Esophagus squamous epithelium (tissue), 5 donors: ENCODE results near the gene CD180. TPM values are rescaled to one million over a fixed set of nuclear protein-coding genes. Genes with fewer than 3 reads are reported as not detected.

ENCODE experiments used
- DNase-seq: peaks from one replicate; lab custom pipeline; 2025; lab: John Stamatoyannopoulos, UW
- H3K27ac ChIP-seq, 4 donors: fragments of 200-600 bp; sonication (generic); one replicate each; pipeline ENCODE4 v1.5.1; 2016 to 2019; ENCODE audit warnings: mild to moderate bottlenecking in 1 of 4
- H3K27me3 ChIP-seq, 4 donors: fragments of 200-600 bp; sonication (generic); 1 replicate in 3 of 4; 2 replicates in 1 of 4; pipeline versions ENCODE4 v1.5.1 to v1.6.0; 2017 to 2021; ENCODE audit warnings: antibody characterized with exemption in 1 of 4
- H3K36me3 ChIP-seq, 3 donors: fragments of 200-600 bp; sonication (generic); one replicate each; pipeline ENCODE4 v1.5.1; 2016 to 2019
- H3K4me1 ChIP-seq, 3 donors: fragments of 200-600 bp; sonication (generic); one replicate each; pipeline ENCODE4 v1.5.1; 2017 to 2019
- H3K4me3 ChIP-seq, 4 donors: fragments of 200-600 bp; sonication (generic); 1 replicate in 3 of 4; 2 replicates in 1 of 4; pipeline ENCODE4 v1.5.1; 2016 to 2019; ENCODE audit warnings: mild to moderate bottlenecking in 2 of 4, moderate library complexity in 1 of 4
- H3K9me3 ChIP-seq, 3 donors: fragments of 200-600 bp; sonication (generic); one replicate each; pipeline ENCODE4 v1.5.1; 2016 to 2019
- CTCF ChIP-seq, 6 experiments: fragments of 450-650 bp in 4 of 6; fragments of 200-600 bp in 2 of 6; sonication (generic) in 2 of 6; IDR thresholded peaks; one replicate each; pipeline ENCODE4 v1.5.1; 2016 to 2019; ENCODE audit warnings: antibody characterized with exemption in 6 of 6, mild to moderate bottlenecking in 4 of 6, moderate library complexity in 4 of 6
- POLR2A ChIP-seq, 4 donors: fragments of 450-650 bp; IDR thresholded peaks; one replicate each; pipeline ENCODE4 v1.6.1; 2017; ENCODE audit warnings: antibody characterized with exemption in 4 of 4, mild to moderate bottlenecking in 4 of 4, moderate library complexity in 3 of 4
- WGBS, 2 donors: methylation state at CpG; one replicate each; pipeline ENCODE4 v1.1.5; 2018; 5-methylcytosine and 5-hydroxymethylcytosine counted together
- intact Hi-C: fragments of 100-400 bp; cut with DNase I; formaldehyde crosslinking; loops from one replicate; pipeline ENCODE4 v1.15.0; 2022
- total RNA-seq, 4 donors: library from RNA; depleted of rRNA; stranded (reverse); fragments of >200 nt; gene quantifications; one replicate each; pipeline ENCODE4 v1.1.0, GENCODE V29; 2016
- donor health status: DM: yes; HTN: yes; CAD: no.

The CD180 gene
- total RNA-seq, 4 donors from 2014 or later, result 0.13 to 1.3 (median 0.95) TPM; not detected in 1

- no peak for DNase-seq
- WGBS, 2 donors, result 81 to 83% methylated on average over 6 of the region's 6 CpGs
- intact Hi-C loops, result no loop called here
- no peaks in the 10 kb centered on the region for H3K9me3 ChIP-seq
- H3K27me3 ChIP-seq, result no peaks in the 10 kb centered on the region
- TF ChIP-seq POLR2A (IDR thresholded peaks at IDR 0.05) (no peak), CTCF (IDR thresholded peaks at IDR 0.05) (no peak)
- no peak overlapping the region for H3K27ac ChIP-seq
- H3K4me3 ChIP-seq, result no peak overlapping the region
- H3K4me1 ChIP-seq, result peaks cover 0 to 30% (median 4%) of the 10 kb centered on the region in 3 donors
- no peaks in the 10 kb centered on the region for H3K36me3 ChIP-seq
Measured at GRCh38 chr5:67214036-67214435, 17.4 kb upstream of the CD180 start.

- H3K4me3 ChIP-seq, result no peak overlapping the region
- H3K9me3 ChIP-seq, result no peaks in the 10 kb centered on the region
- no peaks in the 10 kb centered on the region for H3K36me3 ChIP-seq
- WGBS, 2 donors, result 46 to 54% methylated on average over 2 of the region's 2 CpGs
- intact Hi-C loops, result no loop called here
- TF ChIP-seq CTCF (IDR thresholded peaks at IDR 0.05) (no peak), POLR2A (IDR thresholded peaks at IDR 0.05) (no peak)
- H3K27ac ChIP-seq, result no peak overlapping the region
- no peaks in the 10 kb centered on the region for H3K27me3 ChIP-seq
- peaks cover 6 to 45% (median 14%) of the 10 kb centered on the region in 3 donors for H3K4me1 ChIP-seq
- no peak for DNase-seq
Measured at GRCh38 chr5:67211926-67212325, 15.3 kb upstream of the CD180 start.

GRCh38 chr5:67209141-67209771 is 12.7 kb upstream of the CD180 start:
- 24 to 30% methylated on average over 11 of the region's 11 CpGs for WGBS, 2 donors
- intact Hi-C loops, result loop anchor here (5.0 kb wide), 1 partner anchor 47 kb away; no protein-coding TSS in a partner anchor

GRCh38 chr5:67208403-67208802 is 11.8 kb upstream of the CD180 start:
- TF ChIP-seq POLR2A (IDR thresholded peaks at IDR 0.05) (no peak), CTCF (IDR thresholded peaks at IDR 0.05) (no peak)
- Histone ChIP-seq H3K4me3 (no peak overlapping the region), H3K36me3 (no peaks in the 10 kb centered on the region), H3K27ac (peak overlapping the region in 1 of 4 donors; percentile 14), H3K9me3 (no peaks in the 10 kb centered on the region), H3K27me3 (no peaks in the 10 kb centered on the region), H3K4me1 (peaks cover 6 to 38% (median 13%) of the 10 kb centered on the region in 3 donors)
- intact Hi-C loops, result loop anchor here (5.0 kb wide), 1 partner anchor 46 kb away; no protein-coding TSS in a partner anchor
- WGBS, 2 donors, result 90 to 92% methylated on average over 3 of the region's 3 CpGs
- DNase-seq, result no peak

More at GRCh38 chr5:67209141-67209771, 12.7 kb upstream of the CD180 start:
- peaks cover 6 to 37% (median 13%) of the 10 kb centered on the region in 3 donors for H3K4me1 ChIP-seq
- H3K36me3 ChIP-seq, result no peaks in the 10 kb centered on the region
- DNase-seq, result no peak
- no peaks in the 10 kb centered on the region for H3K9me3 ChIP-seq
- no peak overlapping the region for H3K27ac ChIP-seq
- no peak overlapping the region for H3K4me3 ChIP-seq
- TF ChIP-seq CTCF (IDR thresholded peaks at IDR 0.05) (peak; percentile 72 to 90 (median 84)), POLR2A (IDR thresholded peaks at IDR 0.05) (no peak)
- H3K27me3 ChIP-seq, result no peaks in the 10 kb centered on the region

GRCh38 chr5:67206929-67207328 is 10.3 kb upstream of the CD180 start:
- intact Hi-C loops, result loop anchor here (5.0 kb wide), 1 partner anchor 45 kb away; no protein-coding TSS in a partner anchor
- H3K36me3 ChIP-seq, result no peaks in the 10 kb centered on the region
- no peaks in the 10 kb centered on the region for H3K9me3 ChIP-seq
- no peak overlapping the region for H3K4me3 ChIP-seq
- peaks cover 6 to 38% (median 13%) of the 10 kb centered on the region in 3 donors for H3K4me1 ChIP-seq
- no peaks in the 10 kb centered on the region for H3K27me3 ChIP-seq
- peak overlapping the region; percentile 39 to 65 (median 52) for H3K27ac ChIP-seq
- no peak for TF ChIP-seq POLR2A (IDR thresholded peaks at IDR 0.05)
- no peak for TF ChIP-seq CTCF (IDR thresholded peaks at IDR 0.05)
- no peak for DNase-seq
- WGBS, 2 donors, result 26 to 27% methylated on average over 4 of the region's 4 CpGs
